HepG2 (cell line): ENCODE measurements around the gene IRF1. TPM values are rescaled to one million over a fixed set of nuclear protein-coding genes. Genes with fewer than 3 reads are reported as not detected.

Source experiments
- ATAC-seq: fragments of 200-7000 bp; cut with Tn5 transposase; 3 replicates; pipeline ENCODE4 v1.9.1; 2020; ENCODE audit warnings: mild to moderate bottlenecking, moderate library complexity
- BruUV-seq: library from RNA; stranded (reverse); fragments of 400-500 nt; replicated peaks from 2 replicates; lab custom pipeline; 2021; lab: Mats Ljungman, UMichigan
- CTCF ChIA-PET: fragments of 300-600 bp; formaldehyde crosslinking; extraction: SDS; loops from one replicate; lab custom pipeline; 2021; ENCODE audit warnings: low total read pairs, inconsistent platforms, low intra/inter-chr PET ratio; lab: Yijun Ruan, JAX
- POLR2A ChIA-PET: fragments of 350-600 bp; sonication (Branson Sonifier 250); formaldehyde crosslinking; loops from one replicate; lab custom pipeline; 2020; ENCODE audit warnings: antibody characterized with exemption, inconsistent platforms; lab: Yijun Ruan, JAX
- DNase-seq: peaks from one replicate; pipeline ENCODE4 v3.0.0-alpha.2; 2015; ENCODE audit warnings: low spot score
- FAIRE-seq: peaks from 3 replicates; lab custom pipeline; 2011; peaks lifted over from hg19 to GRCh38; lab: Jason Lieb, UNC
- H2AFZ ChIP-seq: one replicate; pipeline ENCODE4 v1.6.1; 2011; ENCODE audit warnings: low read length, inconsistent platforms
- H3K27ac ChIP-seq: fragments of 300-600 bp; 3 replicates; pipeline ENCODE4 v1.8.0; 2011; ENCODE audit warnings: mixed run types, mild to moderate bottlenecking, mixed read lengths, low read length, inconsistent platforms; ENCODE audit not compliant: insufficient read depth; ENCODE audit errors: extremely low read length
- H3K27me3 ChIP-seq, 2 experiments: fragments of 200-600 bp in 1 of 2; 2 replicates in 1 of 2; 3 replicates in 1 of 2; pipeline versions ENCODE4 v1.6.0 to v1.8.0; 2011; ENCODE audit warnings: low read length in 2 of 2, mild to moderate bottlenecking in 2 of 2, moderate library complexity in 2 of 2, inconsistent platforms in 1 of 2; ENCODE audit not compliant: insufficient read depth in 2 of 2, control insufficient read depth in 1 of 2
- H3K36me3 ChIP-seq, 2 experiments: fragments of 200-600 bp in 1 of 2; replicated peaks in 1 of 2; 2 replicates in 1 of 2; 3 replicates in 1 of 2; pipeline versions ENCODE4 v1.5.1 to v1.8.0; 2011; ENCODE audit warnings: low read length in 2 of 2, inconsistent platforms in 1 of 2; ENCODE audit not compliant: insufficient read depth in 2 of 2, control insufficient read depth in 1 of 2
- H3K4me1 ChIP-seq: 2 replicates; pipeline ENCODE4 v1.5.1; 2012; ENCODE audit warnings: low read length, inconsistent platforms; ENCODE audit not compliant: insufficient read depth
- H3K4me2 ChIP-seq: 2 replicates; pipeline ENCODE4 v1.6.0; 2011; ENCODE audit warnings: low read depth, low read length, inconsistent platforms
- H3K4me3 ChIP-seq, 3 experiments: fragments of 200-600 bp in 1 of 3; sonication (generic), shearing (Covaris generic) in 1 of 3; replicated peaks in 1 of 3; 2 replicates each; pipeline ENCODE4 v1.5.1; 2011 to 2016; ENCODE audit warnings: low read length in 3 of 3, inconsistent platforms in 2 of 3, low read depth in 2 of 3, mild to moderate bottlenecking in 2 of 3, control low read depth in 1 of 3, mixed read lengths in 1 of 3; ENCODE audit not compliant: insufficient read depth in 1 of 3
- H3K79me2 ChIP-seq: one replicate; pipeline ENCODE4 v1.6.1; 2011; ENCODE audit warnings: low read length, inconsistent platforms; ENCODE audit not compliant: insufficient read depth
- H3K9ac ChIP-seq: 2 replicates; pipeline ENCODE4 v1.6.0; 2011; ENCODE audit warnings: mild to moderate bottlenecking, low read depth, low read length, inconsistent platforms; ENCODE audit not compliant: insufficient read depth
- H3K9me3 ChIP-seq: 2 replicates; pipeline ENCODE4 v1.5.1; 2012; ENCODE audit warnings: mild to moderate bottlenecking, low read length
- H4K20me1 ChIP-seq: 2 replicates; pipeline ENCODE4 v1.6.0; 2011; ENCODE audit warnings: inconsistent platforms, mild to moderate bottlenecking, low read length, moderate library complexity; ENCODE audit not compliant: insufficient read depth
- ZBTB38 ChIP-seq: sonication (generic); formaldehyde crosslinking; IDR thresholded peaks from 2 replicates; pipeline ENCODE4 v1.5.1; 2020; ENCODE audit warnings: mild to moderate bottlenecking, missing genetic modification reagents
- ZNF605 ChIP-seq: sonication (generic); formaldehyde crosslinking; IDR thresholded peaks from 2 replicates; pipeline ENCODE4 v1.8.0; 2022; ENCODE audit warnings: mild to moderate bottlenecking, missing genetic modification reagents
- ZNF724P ChIP-seq: sonication (generic); formaldehyde crosslinking; IDR thresholded peaks from 2 replicates; pipeline ENCODE4 v1.8.0; 2022; ENCODE audit warnings: missing genetic modification reagents, borderline replicate concordance
- ZNF766 ChIP-seq: sonication (generic); formaldehyde crosslinking; IDR thresholded peaks from 2 replicates; pipeline ENCODE4 v1.5.0; 2020; ENCODE audit warnings: missing genetic modification reagents, borderline replicate concordance
- WGBS: methylation state at CpG from one replicate; pipeline ENCODE4 v1.1.6; 2017; ENCODE audit warnings: low lambda C conversion rate; 5-methylcytosine and 5-hydroxymethylcytosine counted together
- in situ Hi-C: cut with HindIII; loops from 2 replicates; pipeline ENCODE4 v1.10.0; 2017; ENCODE audit warnings: low pct_unique_long_range_greater_than_20kb; ENCODE audit not compliant: extremely low pct_ligation_motif_present
- intact Hi-C: fragments of 100-400 bp; cut with micrococcal nuclease; formaldehyde crosslinking; loops from one replicate; pipeline ENCODE4 v1.10.0; 2022; ENCODE audit not compliant: unreplicated experiment
- polyA plus RNA-seq, 8 experiments: library from polyadenylated mRNA; depleted of rRNA in 3 of 8; stranded (reverse) in 7 of 8; unstranded in 1 of 8; fragments of >200 nt; fragmentation: Illumina TruSeq in 4 of 8; extraction: Trizol in 4 of 8; gene quantifications; 2 replicates each; pipeline versions ENCODE4 v1.2.1 to v1.2.3, GENCODE V29; 2011 to 2016; ENCODE audit warnings: low read depth in 4 of 8, missing spikeins in 1 of 8, mixed read lengths in 1 of 8; ENCODE audit not compliant: insufficient read depth in 1 of 8
- total RNA-seq, 5 experiments: library from RNA; depleted of rRNA; stranded (reverse); fragments of >200 nt; fragmentation: Illumina TruSeq; extraction: Trizol; gene quantifications; 2 replicates each; pipeline ENCODE4 v1.2.3, GENCODE V29; 2016; ENCODE audit warnings: low read depth in 1 of 5
- TF ChIP-seq, protein P1 (sequence below): sonication (generic); formaldehyde crosslinking; IDR thresholded peaks from 2 replicates; pipeline ENCODE4 v1.5.0; 2020; ENCODE audit warnings: mild to moderate bottlenecking, low read depth, missing genetic modification reagents, borderline replicate concordance
- TF ChIP-seq, protein P2 (sequence below), 2 experiments: fragments of 450-650 bp in 1 of 2; sonication (generic) in 1 of 2; formaldehyde crosslinking in 1 of 2; IDR thresholded peaks; 2 replicates each; pipeline versions ENCODE4 v1.6.1 to v1.8.0; 2016 to 2022; ENCODE audit warnings: antibody characterized with exemption in 1 of 2, mild to moderate bottlenecking in 1 of 2, missing genetic modification reagents in 1 of 2

Gene IRF1
- total and polyA plus RNA-seq, 2 of the 13 experiments (the other 11 are each of a cell fraction or from before 2014, with no cell fraction given) = 4.1 to 8.8 TPM

DNA sequence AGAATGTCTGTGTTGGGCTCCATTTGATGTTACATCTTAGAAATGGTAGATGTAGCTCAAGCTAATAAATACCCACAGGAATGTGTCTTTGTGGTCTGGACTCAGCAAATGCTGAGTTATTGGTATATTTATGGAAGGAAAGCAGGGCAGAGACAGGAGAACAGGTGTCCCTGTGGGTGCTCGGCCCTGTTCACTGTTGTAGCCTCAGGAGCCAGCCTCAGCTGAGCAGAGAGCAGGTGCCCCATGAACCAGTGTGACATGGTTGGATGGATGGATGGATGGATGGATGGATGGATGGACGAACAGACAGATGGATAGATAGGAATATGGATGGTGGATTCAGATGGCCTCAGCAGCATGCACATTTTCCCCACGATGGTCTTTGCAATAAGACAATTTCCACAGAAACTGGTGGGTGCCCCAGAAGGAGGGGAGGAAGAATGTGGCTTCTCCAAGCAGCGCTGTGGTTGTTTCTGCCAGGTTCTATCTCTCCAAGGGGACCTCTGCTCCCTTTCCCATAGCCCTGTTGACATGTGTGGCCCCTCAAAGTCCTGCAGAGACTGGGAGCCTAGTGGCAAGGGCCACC lies 8.2 kb upstream of the IRF1 start:
- in situ Hi-C loops (loop anchor here (10.0 kb wide), 3 partner anchors 74 to 204 kb away; partner anchors contain the start of gene SLC22A4), intact Hi-C loops (loop anchor here (5.0 kb wide), 1 partner anchor 36 kb away; no protein-coding TSS in a partner anchor)
- ATAC-seq = no peak
- no peak for FAIRE-seq
- no peaks in the 10 kb centered on the region for H4K20me1 ChIP-seq
- H3K4me2 ChIP-seq = no peak overlapping the region
- 83% methylated on average over 4 of the region's 4 CpGs for WGBS
- no peak overlapping the region for H3K9ac ChIP-seq
- no peaks in the 10 kb centered on the region for H3K9me3 ChIP-seq
- H3K27me3 ChIP-seq = no peaks in the 10 kb centered on the region
- POLR2A ChIA-PET = interaction anchor here (1.6 to 6.9 kb wide), 7 partner anchors 8 to 129 kb away, joined by 5 to 86 read pairs (median 39); partner anchors contain the start of genes IRF1 and SLC22A5
- no peak overlapping the region for H3K27ac ChIP-seq
- TF ChIP-seq ZBTB38 (CRISPR knock-in tag) (no peak), ZNF605 (CRISPR knock-in tag) (no peak), ZNF724P (no peak), ZNF766 (CRISPR knock-in tag) (no peak)
- TF ChIP-seq, protein P1, sequence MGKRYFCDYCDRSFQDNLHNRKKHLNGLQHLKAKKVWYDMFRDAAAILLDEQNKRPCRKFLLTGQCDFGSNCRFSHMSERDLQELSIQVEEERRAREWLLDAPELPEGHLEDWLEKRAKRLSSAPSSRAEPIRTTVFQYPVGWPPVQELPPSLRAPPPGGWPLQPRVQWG (CRISPR knock-in tag) = no peak
- TF ChIP-seq, protein P2, sequence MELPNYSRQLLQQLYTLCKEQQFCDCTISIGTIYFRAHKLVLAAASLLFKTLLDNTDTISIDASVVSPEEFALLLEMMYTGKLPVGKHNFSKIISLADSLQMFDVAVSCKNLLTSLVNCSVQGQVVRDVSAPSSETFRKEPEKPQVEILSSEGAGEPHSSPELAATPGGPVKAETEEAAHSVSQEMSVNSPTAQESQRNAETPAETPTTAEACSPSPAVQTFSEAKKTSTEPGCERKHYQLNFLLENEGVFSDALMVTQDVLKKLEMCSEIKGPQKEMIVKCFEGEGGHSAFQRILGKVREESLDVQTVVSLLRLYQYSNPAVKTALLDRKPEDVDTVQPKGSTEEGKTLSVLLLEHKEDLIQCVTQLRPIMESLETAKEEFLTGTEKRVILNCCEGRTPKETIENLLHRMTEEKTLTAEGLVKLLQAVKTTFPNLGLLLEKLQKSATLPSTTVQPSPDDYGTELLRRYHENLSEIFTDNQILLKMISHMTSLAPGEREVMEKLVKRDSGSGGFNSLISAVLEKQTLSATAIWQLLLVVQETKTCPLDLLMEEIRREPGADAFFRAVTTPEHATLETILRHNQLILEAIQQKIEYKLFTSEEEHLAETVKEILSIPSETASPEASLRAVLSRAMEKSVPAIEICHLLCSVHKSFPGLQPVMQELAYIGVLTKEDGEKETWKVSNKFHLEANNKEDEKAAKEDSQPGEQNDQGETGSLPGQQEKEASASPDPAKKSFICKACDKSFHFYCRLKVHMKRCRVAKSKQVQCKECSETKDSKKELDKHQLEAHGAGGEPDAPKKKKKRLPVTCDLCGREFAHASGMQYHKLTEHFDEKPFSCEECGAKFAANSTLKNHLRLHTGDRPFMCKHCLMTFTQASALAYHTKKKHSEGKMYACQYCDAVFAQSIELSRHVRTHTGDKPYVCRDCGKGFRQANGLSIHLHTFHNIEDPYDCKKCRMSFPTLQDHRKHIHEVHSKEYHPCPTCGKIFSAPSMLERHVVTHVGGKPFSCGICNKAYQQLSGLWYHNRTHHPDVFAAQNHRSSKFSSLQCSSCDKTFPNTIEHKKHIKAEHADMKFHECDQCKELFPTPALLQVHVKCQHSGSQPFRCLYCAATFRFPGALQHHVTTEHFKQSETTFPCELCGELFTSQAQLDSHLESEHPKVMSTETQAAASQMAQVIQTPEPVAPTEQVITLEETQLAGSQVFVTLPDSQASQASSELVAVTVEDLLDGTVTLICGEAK (IDR thresholded peaks at IDR 0.05) = no peak
- TF ChIP-seq, protein P2 (CRISPR knock-in tag; IDR thresholded peaks at IDR 0.05) = no peak
- TF ChIP-seq, all 625 proteins: peak for 0
- CTCF ChIA-PET = no interaction called here
- Histone ChIP-seq H3K4me1 (peaks cover 82% of the 10 kb centered on the region), H3K79me2 (no peaks in the 10 kb centered on the region), H2AFZ (no peak overlapping the region), H3K4me3 (no peak overlapping the region), H3K36me3 (no peaks in the 10 kb centered on the region)
- DNase-seq = no peak
- BruUV-seq = no TSS peak
